Naive B cell (primary cell): ENCODE data around the gene LYAR. TPM values are rescaled to one million over a fixed set of nuclear protein-coding genes. Genes with fewer than 3 reads are reported as not detected.
A peak's percentile ranks its signal among the peaks of the same experiment; 100 is the strongest.
"Not testable (repeated sequence)": the region's sequence is repeated elsewhere in the genome, so short reads cannot be mapped to it uniquely, and the experiment has no call there.

ENCODE experiments used
- ATAC-seq, 2 donors: fragments of 150-1000 bp; cut with Tn5 transposase; 2 replicates each; pipeline ENCODE4 v1.10.0; 2021; ENCODE audit warnings: low read depth in 2 of 2, mild to moderate bottlenecking in 2 of 2, moderate library complexity in 2 of 2
- DNase-seq: peaks from one replicate; pipeline ENCODE4 v3.0.0; 2022
- H3K27ac Mint-ChIP-seq, 6 donors: one replicate each; pipeline ENCODE4 v1.8.0; 2020 to 2022; ENCODE audit warnings: mild to moderate bottlenecking in 6 of 6, mixed read lengths in 6 of 6, moderate library complexity in 5 of 6, inconsistent platforms in 2 of 6
- H3K27me3 Mint-ChIP-seq, 3 donors: one replicate each; pipeline ENCODE4 v1.8.0; 2021 to 2022; ENCODE audit warnings: mixed read lengths in 3 of 3, mild to moderate bottlenecking in 1 of 3
- H3K36me3 Mint-ChIP-seq, 2 donors: one replicate each; pipeline ENCODE4 v1.8.0; 2020 to 2022; ENCODE audit warnings: mixed read lengths in 2 of 2, inconsistent platforms in 1 of 2, mild to moderate bottlenecking in 1 of 2
- H3K4me1 Mint-ChIP-seq, 3 donors: one replicate each; pipeline ENCODE4 v1.8.0; 2020 to 2022; ENCODE audit warnings: mixed read lengths in 3 of 3, inconsistent platforms in 1 of 3, mild to moderate bottlenecking in 1 of 3, moderate library complexity in 1 of 3
- H3K4me3 Mint-ChIP-seq, 8 donors: one replicate each; pipeline ENCODE4 v1.8.0; 2020 to 2022; ENCODE audit warnings: mild to moderate bottlenecking in 8 of 8, mixed read lengths in 8 of 8, moderate library complexity in 8 of 8, inconsistent platforms in 2 of 8
- H3K9me3 Mint-ChIP-seq, 7 donors: one replicate each; pipeline ENCODE4 v1.8.0; 2020 to 2022; ENCODE audit warnings: mixed read lengths in 7 of 7, mild to moderate bottlenecking in 5 of 7, inconsistent platforms in 2 of 7, moderate library complexity in 1 of 7
- polyA plus RNA-seq, 6 donors: library from polyadenylated mRNA; unstranded; fragments of 300-500 nt; fragmentation: Illumina TruSeq; gene quantifications; one replicate each; pipeline ENCODE4 v1.2.3, GENCODE V29; 2021; ENCODE audit warnings: low read depth in 6 of 6

The LYAR gene
- polyA plus RNA-seq, 6 donors from 2014 or later: 12.5 to 18.3 (median 14.6) TPM

DNA sequence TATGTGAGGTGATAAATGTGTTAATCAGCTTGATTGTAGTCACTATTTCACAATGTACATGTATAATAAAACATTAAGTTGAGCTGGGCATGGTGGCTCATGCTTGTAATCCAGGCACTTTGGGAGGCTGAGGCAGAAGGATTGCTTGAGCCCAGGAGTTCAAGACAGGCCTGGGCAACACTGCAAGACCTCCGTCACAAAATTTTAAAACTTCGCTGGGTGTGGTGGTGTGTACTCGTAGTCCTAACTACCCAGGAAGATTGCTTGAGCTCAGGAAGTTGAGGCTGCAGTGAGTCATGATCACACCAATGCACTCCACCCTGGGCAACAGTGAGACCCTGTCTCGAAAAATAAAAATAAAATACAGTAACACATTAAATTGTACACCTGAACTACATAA is 20.1 kb downstream of the LYAR start:
- no peaks in the 10 kb centered on the region for H3K27me3 Mint-ChIP-seq
- no peak for DNase-seq
- no peak for ATAC-seq
- no peak overlapping the region for H3K4me3 Mint-ChIP-seq
- H3K4me1 Mint-ChIP-seq: no peaks in the 10 kb centered on the region
- no peaks in the 10 kb centered on the region for H3K9me3 Mint-ChIP-seq
- no peak overlapping the region for H3K27ac Mint-ChIP-seq
- peaks cover 20 to 27% of the 10 kb centered on the region in 2 donors for H3K36me3 Mint-ChIP-seq

DNA sequence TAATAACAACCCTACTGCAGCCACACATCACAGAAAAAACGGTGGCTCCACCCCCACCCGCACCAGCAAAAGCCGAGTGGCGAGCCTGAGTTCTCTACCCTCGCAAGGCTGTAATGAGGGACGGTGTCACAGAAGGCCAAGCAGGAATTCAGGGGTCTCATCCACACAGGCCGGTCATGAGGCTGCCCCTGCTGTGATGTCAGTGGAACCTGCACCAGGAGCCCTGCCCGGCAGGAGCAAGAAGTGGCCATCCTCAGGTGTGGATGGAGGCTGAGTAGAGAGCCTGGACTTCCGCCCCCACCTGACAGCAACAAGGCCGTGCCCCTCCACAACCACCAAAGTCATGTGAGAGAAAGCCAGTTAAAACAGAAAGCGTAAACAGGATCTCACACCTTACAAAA is 20.6 kb downstream of the LYAR start:
- no peak overlapping the region for H3K4me3 Mint-ChIP-seq
- DNase-seq (no peak), ATAC-seq (no peak)
- H3K27me3 Mint-ChIP-seq: no peaks in the 10 kb centered on the region
- no peaks in the 10 kb centered on the region for H3K9me3 Mint-ChIP-seq
- H3K27ac Mint-ChIP-seq: peak overlapping the region in 1 of 6 donors; percentile 78
- no peaks in the 10 kb centered on the region for H3K4me1 Mint-ChIP-seq
- H3K36me3 Mint-ChIP-seq: peaks cover 14 to 21% of the 10 kb centered on the region in 2 donors

DNA sequence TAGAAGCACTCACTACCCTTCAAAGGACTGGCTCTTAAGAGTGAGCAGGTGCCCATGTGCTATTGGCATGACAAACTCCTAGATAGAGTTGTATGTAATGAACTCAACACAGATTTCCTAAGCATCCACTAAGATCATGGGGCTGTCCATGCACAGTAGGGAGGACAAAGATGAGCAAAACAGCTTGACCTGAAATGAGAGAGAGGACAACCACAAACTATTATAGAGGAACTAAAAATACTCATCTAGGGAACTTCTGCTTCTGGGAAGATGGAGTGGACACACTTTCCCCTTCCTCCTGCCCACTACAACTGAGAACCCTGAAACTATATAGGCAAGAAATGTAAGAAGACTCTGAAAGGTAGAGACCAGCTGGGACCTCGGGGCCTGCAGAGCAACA is 21.2 kb downstream of the LYAR start:
- no peak overlapping the region for H3K27ac Mint-ChIP-seq
- ATAC-seq (no peak), DNase-seq (no peak)
- no peaks in the 10 kb centered on the region for H3K27me3 Mint-ChIP-seq
- no peak overlapping the region for H3K4me3 Mint-ChIP-seq
- H3K9me3 Mint-ChIP-seq: no peaks in the 10 kb centered on the region
- H3K4me1 Mint-ChIP-seq: no peaks in the 10 kb centered on the region
- H3K36me3 Mint-ChIP-seq: peaks cover 9 to 19% of the 10 kb centered on the region in 2 donors

DNA sequence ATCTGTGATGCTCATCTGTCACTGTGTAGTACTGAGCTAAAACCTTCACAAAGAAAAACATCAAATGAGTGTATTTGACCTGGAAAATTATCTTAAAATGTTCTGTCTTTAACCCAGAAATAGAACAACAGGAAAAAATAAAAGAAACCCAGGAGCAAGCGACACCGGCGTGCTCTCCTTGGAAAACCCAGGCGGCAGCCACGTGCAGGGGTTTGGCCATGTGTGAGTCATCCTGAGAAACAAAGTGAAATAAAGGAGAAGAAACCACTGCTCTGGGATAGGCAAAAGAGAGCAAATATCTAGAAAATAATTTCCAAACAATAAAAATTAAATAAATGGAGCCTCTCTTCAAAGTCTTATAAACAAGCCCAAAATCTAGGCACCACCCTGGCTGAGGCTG is 22.0 kb downstream of the LYAR start:
- Mint-ChIP-seq H3K27ac (no peak overlapping the region), H3K4me3 (no peak overlapping the region)

DNA sequence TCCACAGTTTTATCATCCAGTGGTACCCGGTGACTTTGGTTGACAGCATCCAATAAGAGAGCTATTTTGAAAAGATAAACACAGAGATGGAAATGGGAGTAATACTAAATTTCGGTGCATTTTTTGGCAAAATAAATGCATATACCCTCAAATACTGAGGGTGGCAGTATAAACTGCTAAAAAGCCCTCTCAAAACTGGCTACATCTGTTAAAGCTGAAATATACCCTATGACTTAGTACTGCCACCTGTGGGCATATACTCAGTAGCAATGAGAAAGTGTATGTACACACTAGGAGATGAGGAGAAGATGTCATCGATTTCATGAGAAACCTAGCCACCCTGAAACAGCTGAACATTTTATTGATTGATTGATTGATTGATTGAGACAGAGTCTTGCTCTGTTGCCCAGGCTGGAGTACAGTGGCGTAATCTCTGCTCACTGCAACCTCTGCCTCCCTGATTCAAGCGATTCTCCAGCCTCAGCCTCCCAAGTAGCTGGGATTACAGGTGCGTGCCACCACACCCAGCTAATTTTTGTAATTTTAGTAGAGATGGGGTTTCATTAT is 29.7 kb downstream of the LYAR start:
- peak; percentile 18 for DNase-seq
- Mint-ChIP-seq H3K4me1 (no peaks in the 10 kb centered on the region), H3K9me3 (peaks cover 0 to 3% (median 0%) of the 10 kb centered on the region in 7 donors)

More for the DNA sequence above, 22.0 kb downstream of the LYAR start:
- peaks cover 9 to 19% of the 10 kb centered on the region in 2 donors for H3K36me3 Mint-ChIP-seq
- no peaks in the 10 kb centered on the region for H3K4me1 Mint-ChIP-seq
- DNase-seq (no peak), ATAC-seq (no peak)
- no peaks in the 10 kb centered on the region for H3K9me3 Mint-ChIP-seq
- H3K27me3 Mint-ChIP-seq: no peaks in the 10 kb centered on the region

DNA sequence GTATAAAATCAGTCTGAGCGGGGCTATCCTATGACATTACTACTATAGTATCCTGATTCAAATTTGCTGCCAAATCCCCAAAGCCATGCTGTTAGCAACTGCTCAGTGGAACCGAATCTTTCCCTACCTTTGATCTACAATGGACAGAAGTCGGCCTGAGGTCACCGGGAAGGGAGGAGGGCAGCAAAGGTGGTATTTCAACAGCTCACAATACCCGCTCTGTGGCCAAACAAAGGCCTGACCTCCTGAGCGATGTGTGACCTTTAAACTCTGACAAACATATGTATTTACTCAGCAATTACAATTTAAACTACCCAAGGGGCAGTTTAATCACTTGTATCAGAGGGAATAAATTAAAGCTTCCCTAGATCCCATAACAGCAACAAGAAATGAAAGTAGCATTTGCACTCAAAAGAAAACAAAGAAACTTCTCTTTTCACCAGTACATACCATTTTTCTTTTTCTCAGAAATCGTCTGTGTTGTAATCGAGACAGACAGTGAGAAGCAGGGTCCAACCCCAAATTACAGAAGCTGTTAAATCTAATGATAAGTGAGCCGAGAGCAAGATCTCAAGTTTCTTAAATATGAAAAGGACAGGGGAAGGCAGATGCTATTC is 30.4 kb downstream of the LYAR start:
- Mint-ChIP-seq H3K4me3 (no peak overlapping the region), H3K4me1 (no peaks in the 10 kb centered on the region), H3K36me3 (no peaks in the 10 kb centered on the region), H3K27ac (no peak overlapping the region), H3K27me3 (peaks cover 0 to 15% (median 10%) of the 10 kb centered on the region in 3 donors), H3K9me3 (peaks cover 0 to 3% (median 0%) of the 10 kb centered on the region in 7 donors)
- no peak for DNase-seq
- ATAC-seq: no peak

More for the DNA sequence above, 29.7 kb downstream of the LYAR start:
- Mint-ChIP-seq H3K27ac (no peak overlapping the region), H3K27me3 (peaks cover 0 to 10% (median 3%) of the 10 kb centered on the region in 3 donors), H3K36me3 (no peaks in the 10 kb centered on the region), H3K4me3 (no peak overlapping the region)
- peak; percentile 74 to 85 for ATAC-seq

DNA sequence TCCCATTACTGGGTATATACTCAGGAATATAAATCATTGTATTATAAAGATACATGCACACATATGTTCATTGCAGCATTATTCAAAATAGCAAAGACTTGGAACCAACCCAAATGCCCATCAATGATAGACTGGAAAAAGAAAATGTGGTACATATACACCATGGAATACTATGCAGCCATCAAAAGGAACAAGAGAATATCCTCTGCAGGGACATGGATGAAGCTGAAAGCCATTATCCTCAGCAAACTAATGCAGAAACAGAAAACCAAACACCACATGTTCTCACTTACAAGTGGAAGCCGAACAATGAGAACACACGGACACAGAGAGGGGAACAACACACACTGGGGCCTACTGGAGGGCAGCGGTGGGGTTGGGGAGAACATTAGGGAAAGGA is 32.2 kb downstream of the LYAR start:
- H3K4me3 Mint-ChIP-seq, H3K9me3 Mint-ChIP-seq, H3K27ac Mint-ChIP-seq, ATAC-seq, H3K4me1 Mint-ChIP-seq, H3K36me3 Mint-ChIP-seq, DNase-seq: not testable (repeated sequence)
- H3K27me3 Mint-ChIP-seq: peaks cover 10 to 28% (median 24%) of the 10 kb centered on the region in 3 donors

DNA sequence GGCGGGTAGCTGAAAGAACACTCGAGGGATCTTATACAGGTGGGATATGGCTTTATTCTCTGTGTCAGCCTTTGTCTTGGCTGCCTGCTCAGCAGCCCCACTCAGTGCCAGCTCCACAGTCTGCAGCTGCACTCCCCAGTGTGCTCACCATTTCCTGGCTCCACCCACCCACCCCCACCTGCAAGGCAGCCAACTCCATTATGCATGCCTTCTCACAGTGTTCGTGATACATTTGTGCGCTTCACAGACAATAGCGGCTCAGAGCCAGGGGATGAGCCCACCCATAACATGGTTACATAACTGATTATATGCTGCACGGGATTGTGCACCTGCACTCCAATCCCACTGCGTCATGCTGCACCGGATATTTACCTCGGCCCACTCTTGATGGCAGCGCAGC is 33.2 kb downstream of the LYAR start:
- Mint-ChIP-seq H3K4me1 (peaks cover 0 to 1% (median 0%) of the 10 kb centered on the region in 3 donors), H3K36me3 (no peaks in the 10 kb centered on the region), H3K4me3 (no peak overlapping the region), H3K27ac (no peak overlapping the region), H3K9me3 (peaks cover 0 to 3% (median 0%) of the 10 kb centered on the region in 7 donors), H3K27me3 (peaks cover 13 to 28% (median 24%) of the 10 kb centered on the region in 3 donors)
- DNase-seq (no peak), ATAC-seq (peak in 1 of 2 donors; percentile 32)

DNA sequence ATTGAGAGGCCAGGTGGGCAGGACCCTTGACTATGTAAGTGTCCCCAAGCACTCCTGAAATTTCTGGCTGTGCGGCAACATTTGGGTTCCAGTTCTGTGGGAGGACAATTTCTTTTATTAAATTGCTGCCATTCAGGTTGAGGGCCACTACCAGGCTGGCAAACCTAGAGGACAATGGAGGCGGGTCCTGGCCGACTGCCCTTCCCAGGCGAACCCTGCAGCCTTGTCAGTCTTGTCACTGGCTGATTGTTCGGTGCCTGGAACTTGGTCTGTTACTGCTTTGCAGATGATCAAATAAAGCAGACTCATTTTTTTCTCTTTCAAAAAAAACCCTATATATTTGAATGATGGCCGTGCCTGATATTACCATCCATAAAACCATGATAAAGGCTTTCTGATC is 35.3 kb downstream of the LYAR start:
- Mint-ChIP-seq H3K4me3 (no peak overlapping the region), H3K27me3 (peaks cover 13 to 28% (median 24%) of the 10 kb centered on the region in 3 donors), H3K9me3 (peaks cover 0 to 3% (median 0%) of the 10 kb centered on the region in 7 donors), H3K4me1 (peaks cover 0 to 1% (median 0%) of the 10 kb centered on the region in 3 donors), H3K36me3 (no peaks in the 10 kb centered on the region), H3K27ac (no peak overlapping the region)
- ATAC-seq: no peak
- no peak for DNase-seq

DNA sequence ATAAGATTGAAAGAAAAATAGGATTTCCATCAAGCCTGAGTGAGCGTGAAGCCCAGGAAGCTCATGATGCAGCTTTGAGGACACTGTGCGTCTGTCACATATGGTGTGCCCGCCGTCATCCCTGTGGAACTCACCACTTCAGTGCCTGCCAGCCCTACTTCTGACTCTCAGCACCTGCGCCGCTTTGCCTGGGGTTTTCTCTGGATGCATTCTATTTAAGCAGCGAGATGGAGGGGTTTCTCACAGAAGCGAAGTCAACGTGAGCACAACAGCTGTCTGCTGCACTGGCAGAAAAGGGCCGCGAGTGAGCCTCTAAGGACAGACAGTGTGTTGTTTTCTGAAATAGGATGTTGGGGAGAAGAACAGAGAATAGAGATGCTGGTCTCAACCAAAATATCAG is 35.8 kb downstream of the LYAR start:
- no peak for ATAC-seq
- H3K4me1 Mint-ChIP-seq: peaks cover 0 to 1% (median under 1%) of the 10 kb centered on the region in 3 donors
- H3K27me3 Mint-ChIP-seq: peaks cover 13 to 28% (median 24%) of the 10 kb centered on the region in 3 donors
- peaks cover 0 to 3% (median 0%) of the 10 kb centered on the region in 7 donors for H3K9me3 Mint-ChIP-seq
- peak overlapping the region in 1 of 8 donors; percentile 70 for H3K4me3 Mint-ChIP-seq
- no peak for DNase-seq
- no peak overlapping the region for H3K27ac Mint-ChIP-seq
- no peaks in the 10 kb centered on the region for H3K36me3 Mint-ChIP-seq

DNA sequence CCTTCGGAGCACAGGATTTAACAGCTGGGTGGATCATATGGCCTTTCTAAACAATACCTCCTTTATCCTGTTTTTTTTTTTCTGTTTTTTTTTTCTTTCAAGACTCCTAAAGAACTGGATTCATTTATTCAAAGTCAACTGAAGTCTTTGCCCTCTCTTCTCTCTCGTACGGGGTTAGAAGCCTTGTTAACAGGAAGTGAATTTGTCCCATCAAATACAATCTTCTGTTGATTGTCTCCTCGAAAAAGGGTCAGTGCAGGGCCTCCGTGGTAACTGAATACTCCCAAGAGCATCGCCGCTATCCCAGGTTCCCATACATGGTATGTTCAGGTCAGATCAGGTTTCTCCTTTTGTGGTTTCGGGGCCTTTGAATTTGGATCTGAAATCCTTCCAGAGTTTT is 40.1 kb downstream of the LYAR start:
- Mint-ChIP-seq H3K36me3 (peaks cover 9 to 11% of the 10 kb centered on the region in 2 donors), H3K9me3 (peaks cover 0 to 2% (median 0%) of the 10 kb centered on the region in 7 donors), H3K27me3 (peaks cover 13 to 16% (median 14%) of the 10 kb centered on the region in 3 donors), H3K4me3 (peak overlapping the region; percentile 10 to 99 (median 46)), H3K4me1 (peaks cover 21 to 33% (median 28%) of the 10 kb centered on the region in 3 donors), H3K27ac (peak overlapping the region in 2 of 6 donors; percentile 82 to 97)
- DNase-seq (no peak), ATAC-seq (no peak)

DNA sequence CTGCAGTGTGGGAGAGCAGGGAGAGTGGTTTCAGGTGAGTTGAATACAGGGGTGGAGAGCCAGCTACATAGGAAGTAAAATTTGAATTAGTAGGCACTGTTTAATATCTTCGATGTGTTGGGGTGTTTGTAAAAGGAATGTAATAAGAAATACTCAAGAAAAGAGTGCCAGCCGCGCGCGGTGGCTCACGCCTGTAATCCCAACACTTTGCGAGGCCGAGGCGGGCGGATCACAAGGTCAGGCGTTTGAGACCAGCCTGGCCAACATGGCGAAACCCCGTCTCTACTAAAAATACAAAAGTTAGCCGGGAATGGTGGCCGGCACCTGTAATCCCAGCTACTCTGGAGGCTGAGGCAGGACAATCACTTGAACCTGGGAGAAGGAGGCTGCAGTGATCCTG is 40.6 kb downstream of the LYAR start:
- Mint-ChIP-seq H3K27me3 (peaks cover 11 to 13% (median 11%) of the 10 kb centered on the region in 3 donors), H3K27ac (peak overlapping the region in 2 of 6 donors; percentile 57 to 97), H3K4me1 (peaks cover 22 to 35% (median 28%) of the 10 kb centered on the region in 3 donors), H3K36me3 (peaks cover 11 to 12% of the 10 kb centered on the region in 2 donors), H3K4me3 (peak overlapping the region in 6 of 8 donors; percentile 31 to 99 (median 97))
- not testable (repeated sequence) for DNase-seq, H3K9me3 Mint-ChIP-seq, ATAC-seq

DNA sequence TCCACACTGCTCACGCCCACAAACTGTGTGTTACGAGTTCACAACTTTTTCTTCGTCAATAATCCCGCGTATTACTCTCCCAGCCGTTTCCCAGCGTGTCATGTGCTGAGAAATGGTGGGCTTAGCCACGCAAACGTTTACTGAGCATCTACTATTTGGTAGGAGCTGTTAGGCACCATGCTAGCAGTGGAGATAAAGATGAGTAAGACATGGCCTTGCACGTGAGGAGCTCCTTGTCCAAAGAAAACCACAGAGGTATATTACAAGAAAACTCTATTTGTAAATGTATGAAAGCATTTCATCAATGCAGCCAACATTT is 41.1 kb downstream of the LYAR start:
- Mint-ChIP-seq H3K4me1 (peaks cover 22 to 38% (median 28%) of the 10 kb centered on the region in 3 donors), H3K4me3 (peak overlapping the region; percentile 93 to 99 (median 98)), H3K9me3 (peaks cover 0 to 2% (median 0%) of the 10 kb centered on the region in 7 donors), H3K27me3 (peaks cover 6 to 13% (median 6%) of the 10 kb centered on the region in 3 donors), H3K27ac (peak overlapping the region; percentile 96 to 99 (median 98)), H3K36me3 (peaks cover 12% of the 10 kb centered on the region in 2 donors)
- ATAC-seq (no peak), DNase-seq (no peak)
